Ovary (tissue), 9 donors: ENCODE results near the gene IRF4. TPM values are rescaled to one million over a fixed set of nuclear protein-coding genes. Genes with fewer than 3 reads are reported as not detected.

Experiments
- DNase-seq, 5 donors: peaks; one replicate each; pipeline ENCODE4 v3.0.0-alpha.2; 2019 to 2020
- H3K27ac ChIP-seq, 2 donors: fragments of 200-600 bp; one replicate each; pipeline versions ENCODE4 v1.5.1 to v1.8.0; 2019 to 2022
- H3K27me3 ChIP-seq: fragments of 200-600 bp; one replicate; pipeline ENCODE4 v1.8.0; 2022
- H3K36me3 ChIP-seq: fragments of 200-600 bp; sonication (generic); one replicate; pipeline ENCODE4 v1.5.1; 2019
- H3K4me1 ChIP-seq: one replicate; pipeline ENCODE4 v1.8.1; 2013; ENCODE audit warnings: mild to moderate bottlenecking, moderate library complexity; ENCODE audit not compliant: insufficient read depth
- H3K4me3 ChIP-seq: fragments of 200-600 bp; sonication (generic); one replicate; pipeline ENCODE4 v1.5.1; 2017
- H3K9me3 ChIP-seq, 2 donors: fragments of 200-600 bp in 1 of 2; sonication (generic) in 1 of 2; one replicate each; pipeline versions ENCODE4 v1.5.1 to v1.8.1; 2013 to 2019; ENCODE audit warnings: mild to moderate bottlenecking in 1 of 2, moderate library complexity in 1 of 2
- EP300 ChIP-seq: sonication (generic); formaldehyde crosslinking; IDR thresholded peaks from one replicate; pipeline ENCODE4 v1.6.1; 2017; ENCODE audit warnings: antibody characterized with exemption
- POLR2A ChIP-seq: fragments of 450-650 bp; IDR thresholded peaks from one replicate; pipeline ENCODE4 v1.6.1; 2017; ENCODE audit warnings: antibody characterized with exemption, mild to moderate bottlenecking, moderate library complexity
- WGBS, 3 donors: extraction: QIAGEN DNeasy Blood & Tissue Kit in 1 of 3; methylation state at CpG; one replicate each; pipeline versions ENCODE4 v1.1.5 to v1.1.7; 2013 to 2017; 5-methylcytosine and 5-hydroxymethylcytosine counted together
- intact Hi-C, 4 donors: fragments of 100-400 bp; cut with DNase I; formaldehyde crosslinking; loops; one replicate each; pipeline versions ENCODE4 v1.11.0 to v1.15.1; 2022 to 2023
- polyA plus RNA-seq, 2 donors: library from polyadenylated mRNA; stranded (reverse); fragments of 200-250 nt in 1 of 2; fragments of 350-450 nt in 1 of 2; fragmentation: Illumina TruSeq in 1 of 2; extraction: RNeasy Lipid Tissue Mini Kit (QIAGEN cat#74804) in 1 of 2; gene quantifications; one replicate each; pipeline ENCODE4 v1.2.3, GENCODE V29; 2013 to 2014
- total RNA-seq, 7 donors: library from RNA; depleted of rRNA in 2 of 7; stranded (reverse); fragments of >200 nt in 2 of 7; fragmentation: NEBNext Ultra II Directional in 3 of 7; extraction: Animal tissue kit (Norgen Biotek cat#: 25700) in 3 of 7; gene quantifications; one replicate each; pipeline versions ENCODE4 v1.1.0 to v1.2.4, GENCODE V29; 2016 to 2023
- TF ChIP-seq, protein P1 (sequence below), 3 donors: fragments of 450-650 bp in 2 of 3; fragments of 200-600 bp in 1 of 3; IDR thresholded peaks; one replicate each; pipeline versions ENCODE4 v1.5.1 to v1.8.0; 2016 to 2022; ENCODE audit warnings: antibody characterized with exemption in 3 of 3, mild to moderate bottlenecking in 1 of 3
- donor health status: DM: no; HTN: no; CAD: no; lungs with moderate emphysema.
- donor health status: DM: no; HTN: no; CAD: no.
- donor health status: Bipolar disorder and iron deficiency.
- donor health status: DM: yes; HTN: yes; CAD: no.
- donor health status: DM: no; HTN: no; CAD: no.
- donor health status: DM: yes; HTN: yes; CAD: no.

Gene IRF4
- total and polyA plus RNA-seq, 9 donors, result 0.12 to 20.7 (median 1.0) TPM

DNA sequence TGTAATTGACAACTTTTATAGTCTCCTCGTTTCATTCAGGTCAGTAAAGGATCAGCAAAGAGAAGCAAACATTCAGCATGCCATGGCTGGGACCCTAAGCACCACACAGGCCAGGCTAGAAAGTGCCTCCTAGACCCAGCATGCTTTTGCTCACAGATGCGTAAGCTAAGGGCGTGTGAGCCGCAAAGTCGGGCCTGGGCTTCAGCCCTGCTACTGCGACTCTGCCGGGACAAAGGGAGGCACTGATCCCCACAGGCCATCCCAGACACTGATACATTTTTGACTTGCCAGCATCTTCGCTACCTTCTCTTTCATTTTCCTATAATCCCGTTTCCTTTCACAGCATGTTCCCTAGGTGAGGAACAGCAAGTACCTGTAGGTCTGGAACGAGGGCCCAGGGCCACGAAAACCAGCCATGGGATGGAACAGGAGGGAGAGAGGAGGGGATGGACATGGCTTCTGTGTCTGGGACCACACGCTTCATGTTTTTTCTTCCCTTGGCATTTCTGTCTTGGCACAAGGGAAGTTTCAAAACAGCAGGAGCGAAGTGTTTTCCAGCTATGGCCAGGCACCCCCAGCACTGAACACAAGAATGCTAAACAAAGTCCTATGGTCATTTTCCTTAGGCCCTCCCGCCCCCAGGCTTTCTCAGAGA, 42.6 kb downstream of the IRF4 start:
- no peak for DNase-seq
- Histone ChIP-seq H3K36me3 (no peaks in the 10 kb centered on the region), H3K4me3 (no peak overlapping the region), H3K9me3 (no peaks in the 10 kb centered on the region), H3K27ac (no peak overlapping the region), H3K27me3 (no peaks in the 10 kb centered on the region), H3K4me1 (no peaks in the 10 kb centered on the region)
- TF ChIP-seq POLR2A (no peak), EP300 (no peak)
- TF ChIP-seq, protein P1, sequence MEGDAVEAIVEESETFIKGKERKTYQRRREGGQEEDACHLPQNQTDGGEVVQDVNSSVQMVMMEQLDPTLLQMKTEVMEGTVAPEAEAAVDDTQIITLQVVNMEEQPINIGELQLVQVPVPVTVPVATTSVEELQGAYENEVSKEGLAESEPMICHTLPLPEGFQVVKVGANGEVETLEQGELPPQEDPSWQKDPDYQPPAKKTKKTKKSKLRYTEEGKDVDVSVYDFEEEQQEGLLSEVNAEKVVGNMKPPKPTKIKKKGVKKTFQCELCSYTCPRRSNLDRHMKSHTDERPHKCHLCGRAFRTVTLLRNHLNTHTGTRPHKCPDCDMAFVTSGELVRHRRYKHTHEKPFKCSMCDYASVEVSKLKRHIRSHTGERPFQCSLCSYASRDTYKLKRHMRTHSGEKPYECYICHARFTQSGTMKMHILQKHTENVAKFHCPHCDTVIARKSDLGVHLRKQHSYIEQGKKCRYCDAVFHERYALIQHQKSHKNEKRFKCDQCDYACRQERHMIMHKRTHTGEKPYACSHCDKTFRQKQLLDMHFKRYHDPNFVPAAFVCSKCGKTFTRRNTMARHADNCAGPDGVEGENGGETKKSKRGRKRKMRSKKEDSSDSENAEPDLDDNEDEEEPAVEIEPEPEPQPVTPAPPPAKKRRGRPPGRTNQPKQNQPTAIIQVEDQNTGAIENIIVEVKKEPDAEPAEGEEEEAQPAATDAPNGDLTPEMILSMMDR (IDR thresholded peaks at IDR 0.05), result no peak
- 77 to 78% (median 77%) methylated on average over 14 of the region's 14 CpGs for WGBS, 3 donors
- intact Hi-C loops, result no loop called here

- intact Hi-C loops, result no loop called here
- TF ChIP-seq, protein P1 (IDR thresholded peaks at IDR 0.05), result no peak
- TF ChIP-seq POLR2A (no peak), EP300 (no peak)
- H3K27me3 ChIP-seq, result no peaks in the 10 kb centered on the region
- H3K4me3 ChIP-seq, result no peak overlapping the region
- no peaks in the 10 kb centered on the region for H3K4me1 ChIP-seq
- no peak for DNase-seq
- H3K36me3 ChIP-seq, result no peaks in the 10 kb centered on the region
- H3K9me3 ChIP-seq, result no peaks in the 10 kb centered on the region
- WGBS, 3 donors, result 96 to 97% (median 96%) methylated on average over 50 of the region's 50 CpGs
- H3K27ac ChIP-seq, result no peak overlapping the region
These were observed 44.1 kb downstream of the IRF4 start for GRCh38 chr6:435441-436307.

DNA sequence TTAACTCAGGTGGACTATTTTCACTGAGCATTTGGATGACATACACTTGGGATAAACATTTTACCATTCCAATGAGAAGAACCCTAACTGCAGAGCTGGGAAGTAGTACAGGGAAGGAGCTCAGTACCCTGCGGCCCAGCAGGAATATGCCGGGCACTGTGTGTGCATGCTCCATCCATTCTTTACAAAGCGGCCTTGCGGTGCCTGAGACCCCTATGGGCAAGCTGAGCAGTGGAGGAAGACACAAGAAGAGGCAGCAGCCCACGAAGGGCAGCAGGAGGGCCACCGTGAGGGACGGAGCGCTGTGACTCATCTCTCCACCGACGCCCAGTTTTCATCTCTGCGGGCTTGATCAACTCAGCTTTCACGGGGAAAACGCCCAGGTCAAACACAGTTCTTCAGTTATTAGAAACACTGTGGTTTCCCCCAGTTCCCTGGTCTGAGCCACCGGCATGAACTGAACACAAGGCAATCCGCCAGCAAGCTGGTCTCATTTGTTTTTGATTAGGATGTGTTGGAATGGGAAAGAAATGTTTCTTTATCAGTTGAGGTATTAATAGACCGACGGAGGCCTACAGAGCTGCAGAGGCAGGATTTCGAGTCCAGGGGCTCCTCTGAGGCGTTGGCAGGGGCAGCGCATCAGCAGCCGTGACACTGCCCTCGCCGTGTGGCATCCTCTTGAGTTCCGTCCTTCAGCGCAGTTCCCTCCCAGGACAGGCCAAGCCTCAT, 44.9 kb downstream of the IRF4 start:
- 68 to 85% (median 78%) methylated on average over 25 of the region's 25 CpGs for WGBS, 3 donors
- TF ChIP-seq EP300, result no peak
- TF ChIP-seq POLR2A, result no peak
- TF ChIP-seq, protein P1 (IDR thresholded peaks at IDR 0.05), result no peak
- Histone ChIP-seq H3K27ac (no peak overlapping the region), H3K4me1 (no peaks in the 10 kb centered on the region), H3K36me3 (no peaks in the 10 kb centered on the region), H3K9me3 (no peaks in the 10 kb centered on the region), H3K27me3 (no peaks in the 10 kb centered on the region), H3K4me3 (no peak overlapping the region)
- intact Hi-C loops, result no loop called here
- DNase-seq, result no peak

DNA sequence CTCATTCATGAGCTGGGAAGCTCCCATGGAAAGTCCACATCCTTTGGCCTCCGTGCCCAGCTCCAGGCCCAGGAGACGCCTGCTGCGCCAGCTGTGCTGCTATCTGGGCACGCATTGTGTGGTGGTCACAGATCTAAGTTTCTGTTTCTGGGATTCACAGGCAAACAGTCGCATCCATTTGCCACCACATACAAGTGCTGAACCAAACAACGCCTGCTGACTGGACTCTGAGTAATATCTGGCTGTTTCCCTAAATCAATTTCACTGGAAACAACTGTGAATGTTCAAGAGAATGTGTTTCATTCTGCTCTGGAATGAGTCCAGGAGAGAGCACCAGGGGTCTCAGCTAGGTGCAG, 45.5 kb downstream of the IRF4 start:
- Histone ChIP-seq H3K36me3 (no peaks in the 10 kb centered on the region), H3K4me1 (no peaks in the 10 kb centered on the region), H3K9me3 (no peaks in the 10 kb centered on the region), H3K27ac (no peak overlapping the region), H3K4me3 (no peak overlapping the region), H3K27me3 (no peaks in the 10 kb centered on the region)
- TF ChIP-seq, protein P1 (IDR thresholded peaks at IDR 0.05), result no peak
- TF ChIP-seq POLR2A, result no peak
- no peak for TF ChIP-seq EP300
- DNase-seq, result no peak
- WGBS, 3 donors, result 88 to 93% (median 92%) methylated on average over 6 of the region's 6 CpGs
- intact Hi-C loops, result no loop called here
